ENCODE results near the gene NWD2.

DNA sequence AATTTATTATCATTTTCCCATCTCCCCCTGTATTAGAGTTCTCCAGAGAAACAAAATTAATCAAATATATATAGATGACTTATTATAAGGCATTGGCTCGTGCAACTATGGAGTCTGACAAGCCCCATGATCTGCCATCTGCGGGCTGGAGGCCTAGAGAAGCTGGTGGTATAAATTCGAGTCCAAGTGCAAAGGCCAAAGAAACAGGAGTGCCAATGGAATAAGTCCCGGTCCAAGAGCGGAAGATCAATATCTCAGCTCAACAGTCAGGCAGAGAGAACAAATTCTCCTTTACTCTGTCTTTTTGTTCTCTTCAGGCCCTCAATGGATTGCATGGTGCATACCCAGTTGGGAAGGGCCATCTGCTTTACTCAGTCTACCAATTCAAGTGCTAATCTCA is 178.8 kb downstream of the NWD2 start:
- no peak for TF ChIP-seq EZH2phosphoT487 (conservative IDR thresholded peaks at IDR 0.05; ENCODE audit: low read length)
- TF ChIP-seq, protein P1, sequence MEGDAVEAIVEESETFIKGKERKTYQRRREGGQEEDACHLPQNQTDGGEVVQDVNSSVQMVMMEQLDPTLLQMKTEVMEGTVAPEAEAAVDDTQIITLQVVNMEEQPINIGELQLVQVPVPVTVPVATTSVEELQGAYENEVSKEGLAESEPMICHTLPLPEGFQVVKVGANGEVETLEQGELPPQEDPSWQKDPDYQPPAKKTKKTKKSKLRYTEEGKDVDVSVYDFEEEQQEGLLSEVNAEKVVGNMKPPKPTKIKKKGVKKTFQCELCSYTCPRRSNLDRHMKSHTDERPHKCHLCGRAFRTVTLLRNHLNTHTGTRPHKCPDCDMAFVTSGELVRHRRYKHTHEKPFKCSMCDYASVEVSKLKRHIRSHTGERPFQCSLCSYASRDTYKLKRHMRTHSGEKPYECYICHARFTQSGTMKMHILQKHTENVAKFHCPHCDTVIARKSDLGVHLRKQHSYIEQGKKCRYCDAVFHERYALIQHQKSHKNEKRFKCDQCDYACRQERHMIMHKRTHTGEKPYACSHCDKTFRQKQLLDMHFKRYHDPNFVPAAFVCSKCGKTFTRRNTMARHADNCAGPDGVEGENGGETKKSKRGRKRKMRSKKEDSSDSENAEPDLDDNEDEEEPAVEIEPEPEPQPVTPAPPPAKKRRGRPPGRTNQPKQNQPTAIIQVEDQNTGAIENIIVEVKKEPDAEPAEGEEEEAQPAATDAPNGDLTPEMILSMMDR (IDR thresholded peaks at IDR 0.05; ENCODE audit: insufficient read depth, low read length, poor library complexity, severe bottlenecking), result no peak

Data from SU-DHL-6 (cell line).